IMR-90 (cell line): ENCODE data around the gene ADAMTS14. TPM values are rescaled to one million over a fixed set of nuclear protein-coding genes. Genes with fewer than 3 reads are reported as not detected.

Source experiments
- ATAC-seq: fragments of 200-7000 bp; cut with Tn5 transposase; 2 replicates; pipeline ENCODE4 v1.9.1; 2020; ENCODE audit warnings: low read depth, mild to moderate bottlenecking, moderate library complexity
- BruUV-seq: library from RNA; stranded (reverse); fragments of 400-500 nt; replicated peaks from 2 replicates; lab custom pipeline; 2021; lab: Mats Ljungman, UMichigan
- CTCF ChIA-PET: fragments of 300-600 bp; formaldehyde crosslinking; extraction: SDS; loops from one replicate; lab custom pipeline; 2021; ENCODE audit warnings: antibody characterized with exemption; lab: Yijun Ruan, JAX
- POLR2A ChIA-PET: fragments of 300-600 bp; sonication (Branson Sonifier 250); formaldehyde crosslinking; loops from one replicate; lab custom pipeline; 2022; ENCODE audit warnings: antibody characterized with exemption; ENCODE audit not compliant: unreplicated experiment; lab: Charles Lee
- DNase-seq: peaks from one replicate; pipeline ENCODE4 v3.0.0; 2013
- H2AFZ ChIP-seq: replicated peaks from 2 replicates; pipeline ENCODE3; 2013; ENCODE audit warnings: low read length, mild to moderate bottlenecking; ENCODE audit not compliant: poor library complexity
- H2AK5ac ChIP-seq: 2 replicates; pipeline ENCODE4 v1.6.1; 2013; ENCODE audit warnings: low read depth, low read length, inconsistent platforms
- H2AK9ac ChIP-seq: replicated peaks from 2 replicates; pipeline ENCODE3; 2013; ENCODE audit warnings: mild to moderate bottlenecking, low read depth, low read length, moderate library complexity; ENCODE audit not compliant: poor library complexity
- H2BK120ac ChIP-seq: 2 replicates; pipeline ENCODE4 v1.6.1; 2013; ENCODE audit warnings: low read depth, low read length, inconsistent platforms
- H2BK15ac ChIP-seq: 3 replicates; pipeline ENCODE4 v1.6.1; 2013; ENCODE audit warnings: low read depth, low read length, inconsistent platforms
- H2BK20ac ChIP-seq: 2 replicates; pipeline ENCODE4 v1.6.1; 2013; ENCODE audit warnings: low read depth, mild to moderate bottlenecking, inconsistent platforms, low read length, moderate library complexity
- H2BK5ac ChIP-seq: 2 replicates; pipeline ENCODE4 v1.6.1; 2013; ENCODE audit warnings: mild to moderate bottlenecking, low read depth, low read length, inconsistent platforms; ENCODE audit not compliant: poor library complexity, severe bottlenecking
- H3K14ac ChIP-seq: replicated peaks from 2 replicates; pipeline ENCODE4 v1.6.1; 2013; ENCODE audit warnings: low read depth, low read length, inconsistent platforms
- H3K18ac ChIP-seq: 2 replicates; pipeline ENCODE4 v1.6.1; 2013; ENCODE audit warnings: low read depth, low read length, control low read depth
- H3K23ac ChIP-seq: 2 replicates; pipeline ENCODE4 v1.6.1; 2013; ENCODE audit warnings: low read depth, low read length, inconsistent platforms
- H3K27ac ChIP-seq: 2 replicates; pipeline ENCODE4 v1.5.1; 2013; ENCODE audit warnings: mild to moderate bottlenecking, control low read depth, low read length; ENCODE audit not compliant: insufficient read depth
- H3K27me3 ChIP-seq: 2 replicates; pipeline ENCODE4 v1.6.1; 2013; ENCODE audit warnings: low read length; ENCODE audit not compliant: control insufficient read depth, insufficient read depth
- H3K36me3 ChIP-seq: 2 replicates; pipeline ENCODE4 v1.6.1; 2013; ENCODE audit warnings: low read length, mixed read lengths; ENCODE audit not compliant: control insufficient read depth, insufficient read depth
- H3K4ac ChIP-seq: 2 replicates; pipeline ENCODE4 v1.6.1; 2013; ENCODE audit warnings: low read depth, low read length, inconsistent platforms
- H3K4me1 ChIP-seq: 2 replicates; pipeline ENCODE4 v1.6.1; 2013; ENCODE audit warnings: low read length, mixed read lengths; ENCODE audit not compliant: control insufficient read depth, insufficient read depth
- H3K4me2 ChIP-seq: 2 replicates; pipeline ENCODE4 v1.6.1; 2013; ENCODE audit warnings: low read depth, mild to moderate bottlenecking, control low read depth, low read length, moderate library complexity
- H3K4me3 ChIP-seq: 2 replicates; pipeline ENCODE4 v1.5.1; 2013; ENCODE audit warnings: low read depth, mild to moderate bottlenecking, control low read depth, low read length, moderate library complexity; ENCODE audit not compliant: insufficient read depth
- H3K56ac ChIP-seq: 2 replicates; pipeline ENCODE4 v1.6.1; 2013; ENCODE audit warnings: low read length, inconsistent platforms; ENCODE audit not compliant: insufficient read depth; ENCODE audit errors: extremely low read depth
- H3K79me1 ChIP-seq, 2 experiments: 2 replicates each; pipeline ENCODE4 v1.6.1; 2013; ENCODE audit warnings: low read length in 2 of 2, inconsistent platforms in 1 of 2, low read depth in 1 of 2
- H3K9ac ChIP-seq: 2 replicates; pipeline ENCODE4 v1.6.1; 2013; ENCODE audit warnings: low read depth, low read length, control low read depth
- H3K9me1 ChIP-seq: 2 replicates; pipeline ENCODE4 v1.6.1; 2013; ENCODE audit warnings: low read length, inconsistent platforms; ENCODE audit not compliant: insufficient read depth
- H3K9me3 ChIP-seq: 2 replicates; pipeline ENCODE4 v1.6.1; 2013; ENCODE audit warnings: low read length; ENCODE audit not compliant: control insufficient read depth, insufficient read depth
- H4K20me1 ChIP-seq: 2 replicates; pipeline ENCODE4 v1.6.1; 2013; ENCODE audit warnings: low read length, inconsistent platforms; ENCODE audit not compliant: insufficient read depth
- H4K5ac ChIP-seq: 2 replicates; pipeline ENCODE4 v1.6.1; 2013; ENCODE audit warnings: mild to moderate bottlenecking, low read depth, low read length, control low read depth
- H4K8ac ChIP-seq, 2 experiments: 2 replicates each; pipeline ENCODE4 v1.6.1; 2013; ENCODE audit warnings: low read depth in 2 of 2, low read length in 2 of 2, control low read depth in 1 of 2, inconsistent platforms in 1 of 2
- H4K91ac ChIP-seq: 2 replicates; pipeline ENCODE4 v1.6.1; 2013; ENCODE audit warnings: low read depth, low read length, inconsistent platforms; ENCODE audit not compliant: insufficient read depth
- CEBPB ChIP-seq: IDR thresholded peaks from 2 replicates; pipeline ENCODE4 v1.6.1; 2012; ENCODE audit warnings: low read depth, low read length, improper control_type of control experiment
- CHD1 ChIP-seq: IDR thresholded peaks from 2 replicates; pipeline ENCODE4 v1.6.1; 2012; ENCODE audit warnings: low read depth, low read length, improper control_type of control experiment
- CTCF ChIP-seq: conservative IDR thresholded peaks from 2 replicates; pipeline ENCODE4 v1.5.1; 2012; ENCODE audit warnings: mild to moderate bottlenecking, low read depth, low read length, improper control_type of control experiment
- ELK1 ChIP-seq: fragments of 150-350 bp; IDR thresholded peaks from 2 replicates; pipeline ENCODE4 v1.6.1; 2016; ENCODE audit warnings: low read depth, mild to moderate bottlenecking, low read length, moderate library complexity, borderline replicate concordance
- FOS ChIP-seq: fragments of 150-350 bp; IDR thresholded peaks from 2 replicates; pipeline ENCODE4 v1.6.1; 2016; ENCODE audit warnings: low read depth, low read length
- MAFK ChIP-seq: IDR thresholded peaks from 2 replicates; pipeline ENCODE4 v1.6.1; 2012; ENCODE audit warnings: low read depth, low read length, improper control_type of control experiment
- MAZ ChIP-seq: IDR thresholded peaks from 2 replicates; pipeline ENCODE4 v1.6.1; 2012; ENCODE audit warnings: low read depth, mild to moderate bottlenecking, low read length, improper control_type of control experiment, moderate library complexity, borderline replicate concordance
- MXI1 ChIP-seq: IDR thresholded peaks from 2 replicates; pipeline ENCODE4 v1.6.1; 2012; ENCODE audit warnings: low read depth, mild to moderate bottlenecking, low read length, moderate library complexity, borderline replicate concordance
- NFE2L2 ChIP-seq: fragments of 150-350 bp; IDR thresholded peaks from 2 replicates; pipeline ENCODE4 v1.6.1; 2016; ENCODE audit warnings: low read depth, mild to moderate bottlenecking, low read length
- POLR2A ChIP-seq: IDR thresholded peaks from 2 replicates; pipeline ENCODE4 v1.6.1; 2012; ENCODE audit warnings: mild to moderate bottlenecking, low read depth, low read length
- RAD21 ChIP-seq: IDR thresholded peaks from 2 replicates; pipeline ENCODE4 v1.6.1; 2012; ENCODE audit warnings: low read length, improper control_type of control experiment
- RCOR1 ChIP-seq: IDR thresholded peaks from 2 replicates; pipeline ENCODE4 v1.6.1; 2012; ENCODE audit warnings: mild to moderate bottlenecking, low read length, improper control_type of control experiment; ENCODE audit not compliant: insufficient replicate concordance
- RFX5 ChIP-seq: IDR thresholded peaks from 2 replicates; pipeline ENCODE4 v1.8.0; 2012; ENCODE audit warnings: low read depth, mild to moderate bottlenecking, low read length, moderate library complexity
- SMC3 ChIP-seq: fragments of 150-350 bp; IDR thresholded peaks from 2 replicates; pipeline ENCODE4 v1.6.1; 2016; ENCODE audit warnings: low read depth, mild to moderate bottlenecking, antibody characterized with exemption, low read length, moderate library complexity
- WGBS, 2 experiments: methylation state at CpG; one replicate each; pipeline versions ENCODE4 v1.1.5 to v1.1.7; 2013; ENCODE audit warnings: missing lambda C conversion rate in 2 of 2; ENCODE audit not compliant: insufficient read length in 1 of 2; ENCODE audit errors: extremely low coverage in 2 of 2; 5-methylcytosine and 5-hydroxymethylcytosine counted together
- dilution Hi-C: fragments of 300-500 bp; cut with HindIII; formaldehyde crosslinking; loops from one replicate; pipeline ENCODE4 v1.14.3; 2018; ENCODE audit warnings: low sequenced_read_pairs; ENCODE audit not compliant: unreplicated experiment
- in situ Hi-C: fragments of 300-500 bp; cut with MboI; formaldehyde crosslinking; loops from 3 replicates; pipeline ENCODE4 v1.14.3; 2019; ENCODE audit warnings: low sequenced_read_pairs, inconsistent platforms, mixed read lengths
- intact Hi-C: fragments of 100-400 bp; cut with micrococcal nuclease; formaldehyde crosslinking; loops from 2 replicates; pipeline ENCODE4 v1.10.0; 2022
- polyA plus RNA-seq, 3 experiments: library from polyadenylated mRNA; depleted of rRNA; stranded (reverse); fragments of >200 nt; gene quantifications; 2 replicates each; pipeline ENCODE4 v1.2.3, GENCODE V29; 2012; ENCODE audit warnings: low replicate concordance in 1 of 3
- total RNA-seq: library from RNA; depleted of rRNA; stranded (reverse); fragments of >200 nt; gene quantifications from 2 replicates; pipeline ENCODE4 v1.2.3, GENCODE V29; 2012

Gene ADAMTS14
- total and polyA plus RNA-seq, 2 of the 4 experiments (the other 2 are of a cell fraction), result under 0.01 to 0.31 TPM

- no peaks in the 10 kb centered on the region for H3K36me3 ChIP-seq
Measured at GRCh38 chr10:70622541-70622940, 49.8 kb upstream of the ADAMTS14 start.

More at GRCh38 chr10:70622541-70622940, 49.8 kb upstream of the ADAMTS14 start:
- TF ChIP-seq POLR2A (no peak), CEBPB (no peak), FOS (no peak), RCOR1 (no peak), MXI1 (no peak), RAD21 (no peak), ELK1 (no peak), NFE2L2 (no peak), CTCF (no peak), CHD1 (no peak), MAFK (no peak), MAZ (no peak), SMC3 (no peak), RFX5 (no peak)
- Histone ChIP-seq H3K9me1 (no peaks in the 10 kb centered on the region), H3K27me3 (peaks cover 8% of the 10 kb centered on the region), H2BK15ac (no peak overlapping the region), H3K4ac (no peak overlapping the region), H3K23ac (no peak overlapping the region), H3K27ac (no peak overlapping the region), H3K9me3 (peaks cover 8% of the 10 kb centered on the region), H3K9ac (no peak overlapping the region), H3K79me1 (no peaks in the 10 kb centered on the region), H2BK5ac (no peak overlapping the region), H3K4me3 (no peak overlapping the region), H4K8ac (no peak overlapping the region), H3K4me2 (no peak overlapping the region), H2AK9ac (no peak overlapping the region), H3K56ac (no peak overlapping the region), H4K91ac (no peak overlapping the region), H2BK120ac (no peak overlapping the region), H2BK20ac (no peak overlapping the region), H3K14ac (no peak overlapping the region), H4K5ac (no peak overlapping the region), H3K4me1 (no peaks in the 10 kb centered on the region; the same call in 1 of the 2 replicates), H4K20me1 (no peaks in the 10 kb centered on the region), H2AK5ac (no peak overlapping the region), H3K18ac (no peak overlapping the region), H2AFZ (no peak overlapping the region)
- DNase-seq, result no peak
- ChIA-PET POLR2A (no interaction called here), CTCF (interaction anchor here (1.1 kb wide), 1 partner anchor 71 kb away, joined by 3 read pairs; no protein-coding TSS in a partner anchor)
- in situ Hi-C loops, result no loop called here
- dilution Hi-C loops, result no loop called here
- no peak for ATAC-seq
- intact Hi-C loops, result no loop called here
- BruUV-seq, result no TSS peak
- no CpG with 5 or more reads among the region's 3 CpGs for WGBS, 2 experiments
